Fibroblast of lung (primary cell): ENCODE measurements around the gene NKX1-2. TPM values are rescaled to one million over a fixed set of nuclear protein-coding genes. Genes with fewer than 3 reads are reported as not detected.

Experiments
- DNase-seq, 2 donors: peaks; one replicate each; pipeline versions ENCODE4 v3.0.0 to v3.0.0-alpha.2; 2010; ENCODE audit warnings: low read depth in 2 of 2
- H2AFZ ChIP-seq: 2 replicates; pipeline ENCODE4 v1.5.1; 2012; ENCODE audit warnings: low read length, control low read depth, inconsistent platforms
- H3K27ac ChIP-seq: 2 replicates; pipeline ENCODE4 v1.5.1; 2011; ENCODE audit warnings: low read length, control low read depth; ENCODE audit not compliant: insufficient read depth
- H3K27me3 ChIP-seq: 2 replicates; pipeline ENCODE4 v1.5.1; 2011; ENCODE audit warnings: mild to moderate bottlenecking, low read length; ENCODE audit not compliant: control insufficient read depth, insufficient read depth
- H3K36me3 ChIP-seq: 2 replicates; pipeline ENCODE4 v1.5.1; 2011; ENCODE audit warnings: low read length; ENCODE audit not compliant: control insufficient read depth, insufficient read depth
- H3K4me1 ChIP-seq: 2 replicates; pipeline ENCODE4 v1.5.1; 2011; ENCODE audit warnings: low read length; ENCODE audit not compliant: control insufficient read depth, insufficient read depth; ENCODE audit errors: extremely low read depth
- H3K4me2 ChIP-seq: 2 replicates; pipeline ENCODE4 v1.5.1; 2011; ENCODE audit warnings: low read length, control low read depth; ENCODE audit not compliant: insufficient read depth; ENCODE audit errors: extremely low read depth
- H3K4me3 ChIP-seq, 4 experiments: fragments of 200-600 bp in 1 of 4; sonication (generic) in 1 of 4; replicated peaks in 1 of 4; 2 replicates each; pipeline ENCODE4 v1.5.1; 2011 to 2016; ENCODE audit warnings: low read length in 4 of 4, low read depth in 3 of 4, mild to moderate bottlenecking in 3 of 4, control low read depth in 2 of 4, inconsistent platforms in 1 of 4, mixed read lengths in 1 of 4; ENCODE audit not compliant: insufficient read depth in 1 of 4; ENCODE audit errors: control extremely low read depth in 1 of 4
- H3K79me2 ChIP-seq: 2 replicates; pipeline ENCODE4 v1.5.1; 2012; ENCODE audit warnings: mild to moderate bottlenecking, low read length, inconsistent platforms; ENCODE audit not compliant: control insufficient read depth, insufficient read depth
- H3K9ac ChIP-seq: 2 replicates; pipeline ENCODE4 v1.5.1; 2011; ENCODE audit warnings: mild to moderate bottlenecking, low read length, control low read depth; ENCODE audit not compliant: insufficient read depth
- H3K9me3 ChIP-seq: 2 replicates; pipeline ENCODE4 v1.5.1; 2012; ENCODE audit warnings: low read depth, low read length; ENCODE audit not compliant: control insufficient read depth, insufficient read depth
- H4K20me1 ChIP-seq: 2 replicates; pipeline ENCODE4 v1.5.1; 2011; ENCODE audit warnings: low read length; ENCODE audit not compliant: control insufficient read depth, insufficient read depth; ENCODE audit errors: extremely low read depth
- EZH2 ChIP-seq: IDR thresholded peaks from 2 replicates; pipeline ENCODE4 v1.5.1; 2012; ENCODE audit warnings: low read length, control low read depth, mild to moderate bottlenecking; ENCODE audit errors: missing control alignments
- polyA minus RNA-seq: library from RNA; depleted of rRNA, polyadenylated mRNA; stranded (reverse); fragments of >200 nt; gene quantifications from 2 replicates; pipeline ENCODE4 v1.2.3, GENCODE V29; 2011; ENCODE audit warnings: low replicate concordance
- polyA plus RNA-seq, 2 donors: library from polyadenylated mRNA; depleted of rRNA in 1 of 2; stranded (reverse) in 1 of 2; unstranded in 1 of 2; fragments of >200 nt; gene quantifications; 2 replicates each; pipeline ENCODE4 v1.2.1, GENCODE V29; 2011 to 2012; ENCODE audit warnings: missing spikeins in 1 of 2
- total RNA-seq: library from RNA; depleted of rRNA; stranded (reverse); fragments of >200 nt; gene quantifications from 2 replicates; pipeline ENCODE4 v1.2.1, GENCODE V29; 2014
- TF ChIP-seq, protein P1 (sequence below), 2 donors: IDR thresholded peaks in 1 of 2; conservative IDR thresholded peaks in 1 of 2; 1 replicate in 1 of 2; 2 replicates in 1 of 2; pipeline ENCODE4 v1.5.1; 2011 to 2012; ENCODE audit warnings: low read length in 2 of 2, control low read depth in 1 of 2, inconsistent platforms in 1 of 2, low read depth in 1 of 2, mild to moderate bottlenecking in 1 of 2

The NKX1-2 gene
- total RNA-seq (not detected in 2 replicates), polyA plus RNA-seq (not detected in 2 replicates), polyA minus RNA-seq (not detected in 2 replicates)
- polyA plus RNA-seq (2012), result not detected in 2 replicates

DNA sequence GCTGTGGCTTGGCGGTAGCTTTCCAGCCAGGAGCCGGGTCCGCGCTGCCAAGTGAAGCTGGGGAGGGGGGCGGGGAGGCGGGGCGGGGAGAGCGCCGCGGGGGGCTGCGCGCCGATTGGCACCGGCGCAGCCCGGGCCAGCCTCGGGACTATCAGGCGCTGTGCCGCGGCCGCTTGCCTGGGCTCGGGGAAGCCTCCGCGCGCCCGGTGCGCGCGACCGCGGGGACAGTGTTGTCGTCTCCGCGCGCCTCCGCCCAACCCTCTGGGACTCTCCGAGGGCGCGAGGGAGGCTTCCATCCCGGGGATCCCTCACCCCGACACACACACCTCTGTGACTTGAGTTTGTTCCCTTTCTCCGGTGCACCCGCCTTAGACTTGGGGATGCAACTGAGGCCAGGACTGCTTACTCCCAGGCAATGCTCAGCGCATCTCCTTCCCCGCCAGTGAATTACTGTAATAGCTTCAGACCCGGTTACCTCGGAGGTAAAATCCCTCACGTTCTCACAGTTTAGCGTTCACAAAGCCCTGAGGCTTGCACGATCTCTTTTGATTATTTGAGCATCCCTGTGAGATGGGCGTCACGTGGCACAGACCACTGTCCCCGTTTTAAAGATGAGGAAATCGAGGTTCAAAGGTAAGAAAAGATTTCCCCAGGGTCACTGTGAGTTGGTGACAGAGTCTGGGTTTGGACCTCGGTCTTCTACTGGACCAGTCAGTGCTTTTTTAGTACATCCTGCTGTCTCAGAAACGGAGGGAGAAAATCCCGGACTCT is at the start of gene NKX1-2:
Gene NKX1-2, minus strand, starts transcription at position 24 of the 771 bp plus-strand sequence. CDS start 92 bp downstream, outside the sequence.
- Histone ChIP-seq H3K27ac (no peak within 1 kb of the TSS), H3K79me2 (no peaks in the 10 kb centered on the region), H3K4me3 (no peak within 1 kb of the TSS), H4K20me1 (no peaks in the 10 kb centered on the region), H3K9ac (no peak within 1 kb of the TSS), H3K4me1 (no peaks in the 10 kb centered on the region), H3K36me3 (no peaks in the 10 kb centered on the region), H3K27me3 (peaks cover 69% of the 10 kb centered on the region), H3K9me3 (no peaks in the 10 kb centered on the region), H3K4me2 (no peak within 1 kb of the TSS), H2AFZ (no peak within 1 kb of the TSS)
- TF ChIP-seq, protein P1, sequence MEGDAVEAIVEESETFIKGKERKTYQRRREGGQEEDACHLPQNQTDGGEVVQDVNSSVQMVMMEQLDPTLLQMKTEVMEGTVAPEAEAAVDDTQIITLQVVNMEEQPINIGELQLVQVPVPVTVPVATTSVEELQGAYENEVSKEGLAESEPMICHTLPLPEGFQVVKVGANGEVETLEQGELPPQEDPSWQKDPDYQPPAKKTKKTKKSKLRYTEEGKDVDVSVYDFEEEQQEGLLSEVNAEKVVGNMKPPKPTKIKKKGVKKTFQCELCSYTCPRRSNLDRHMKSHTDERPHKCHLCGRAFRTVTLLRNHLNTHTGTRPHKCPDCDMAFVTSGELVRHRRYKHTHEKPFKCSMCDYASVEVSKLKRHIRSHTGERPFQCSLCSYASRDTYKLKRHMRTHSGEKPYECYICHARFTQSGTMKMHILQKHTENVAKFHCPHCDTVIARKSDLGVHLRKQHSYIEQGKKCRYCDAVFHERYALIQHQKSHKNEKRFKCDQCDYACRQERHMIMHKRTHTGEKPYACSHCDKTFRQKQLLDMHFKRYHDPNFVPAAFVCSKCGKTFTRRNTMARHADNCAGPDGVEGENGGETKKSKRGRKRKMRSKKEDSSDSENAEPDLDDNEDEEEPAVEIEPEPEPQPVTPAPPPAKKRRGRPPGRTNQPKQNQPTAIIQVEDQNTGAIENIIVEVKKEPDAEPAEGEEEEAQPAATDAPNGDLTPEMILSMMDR (conservative IDR thresholded peaks at IDR 0.05 in 1 of 2, IDR thresholded peaks at IDR 0.05 in 1 of 2; ENCODE audit: low read depth in 1 of 2, low read length in 2 of 2), result no peak
- peak; percentile 93 for TF ChIP-seq EZH2
- DNase-seq, result no peak

DNA sequence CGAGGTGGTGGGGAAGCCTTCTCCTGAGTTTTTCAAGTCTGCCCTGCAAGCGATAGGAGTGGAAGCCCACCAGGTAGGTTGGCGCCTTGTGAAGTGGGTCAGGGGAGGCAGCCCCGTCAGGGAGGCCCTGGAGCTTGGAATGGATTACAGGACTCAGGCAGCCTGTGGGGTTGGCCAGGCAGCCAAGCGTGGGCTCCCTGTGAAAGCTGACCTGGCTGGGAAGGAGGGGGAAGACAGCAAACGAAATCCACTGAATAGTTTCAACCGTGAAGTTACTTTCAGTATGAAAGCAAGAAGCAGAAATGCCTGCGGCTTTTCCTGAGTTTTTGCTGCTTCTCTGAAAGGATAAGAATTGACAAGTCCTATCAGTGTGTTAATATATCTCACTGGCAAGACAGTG is 48.2 kb upstream of the NKX1-2 start:
- Histone ChIP-seq H3K9me3 (no peaks in the 10 kb centered on the region), H3K36me3 (no peaks in the 10 kb centered on the region), H3K4me3 (no peak overlapping the region), H2AFZ (no peak overlapping the region), H4K20me1 (no peaks in the 10 kb centered on the region), H3K4me2 (no peak overlapping the region), H3K79me2 (no peaks in the 10 kb centered on the region), H3K27ac (no peak overlapping the region), H3K4me1 (no peaks in the 10 kb centered on the region), H3K27me3 (no peaks in the 10 kb centered on the region), H3K9ac (no peak overlapping the region)
- TF ChIP-seq EZH2, result no peak
- TF ChIP-seq, protein P1 (conservative IDR thresholded peaks at IDR 0.05 in 1 of 2, IDR thresholded peaks at IDR 0.05 in 1 of 2; ENCODE audit: low read depth in 1 of 2, low read length in 2 of 2), result no peak
- no peak for DNase-seq

DNA sequence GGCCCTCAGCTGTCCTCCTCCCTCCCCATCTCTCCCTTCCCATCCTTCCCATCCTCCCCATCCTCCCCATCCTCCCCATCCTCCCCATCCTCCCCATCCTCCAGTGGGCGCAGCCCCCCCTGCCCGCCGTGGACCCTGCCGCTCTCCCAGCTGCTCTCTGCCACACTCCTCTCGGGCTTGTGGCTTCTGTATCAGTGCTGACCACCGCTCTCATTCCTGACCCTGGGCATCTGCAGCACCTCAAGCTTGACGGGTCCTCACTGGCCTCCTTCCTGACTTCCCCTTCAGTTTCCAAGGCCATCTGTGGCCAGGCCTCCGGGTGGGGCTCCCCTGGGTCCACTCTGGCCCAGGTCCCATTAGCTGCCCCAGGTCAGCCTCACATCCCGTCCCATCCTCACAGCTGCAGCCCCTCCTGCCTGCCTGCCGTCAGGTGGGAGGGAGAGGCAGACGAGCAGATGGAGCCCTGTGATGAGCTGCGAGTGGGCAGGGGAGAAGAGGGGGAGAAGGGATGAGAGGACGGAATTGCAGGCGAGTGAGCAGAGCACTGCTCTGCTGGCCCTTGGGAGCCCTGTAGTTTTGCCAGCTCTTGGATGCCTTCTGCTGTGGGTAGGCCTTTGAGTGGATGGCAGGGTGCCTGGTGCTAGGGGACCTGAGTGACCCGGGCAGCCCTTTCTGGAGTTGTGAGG is 47.5 kb upstream of the NKX1-2 start:
- TF ChIP-seq EZH2, result no peak
- TF ChIP-seq, protein P1 (conservative IDR thresholded peaks at IDR 0.05 in 1 of 2, IDR thresholded peaks at IDR 0.05 in 1 of 2; ENCODE audit: low read depth in 1 of 2, low read length in 2 of 2), result no peak
- DNase-seq, result no peak
- Histone ChIP-seq H3K27ac (no peak overlapping the region), H3K9me3 (no peaks in the 10 kb centered on the region), H3K79me2 (no peaks in the 10 kb centered on the region), H3K4me3 (no peak overlapping the region), H3K4me2 (no peak overlapping the region), H3K9ac (no peak overlapping the region), H3K4me1 (no peaks in the 10 kb centered on the region), H3K36me3 (no peaks in the 10 kb centered on the region), H2AFZ (no peak overlapping the region), H3K27me3 (no peaks in the 10 kb centered on the region), H4K20me1 (no peaks in the 10 kb centered on the region)
